HCT116 (cell line): ENCODE data around the gene PACSIN2. TPM values are rescaled to one million over a fixed set of nuclear protein-coding genes. Genes with fewer than 3 reads are reported as not detected.

Experiments used
- ATAC-seq: fragments of 200-7000 bp; cut with Tn5 transposase; 2 replicates; pipeline ENCODE4 v1.9.1; 2020; ENCODE audit warnings: mild to moderate bottlenecking, moderate library complexity
- BruUV-seq: library from RNA; stranded (reverse); fragments of 400-500 nt; replicated peaks from 2 replicates; lab custom pipeline; 2021; lab: Mats Ljungman, UMichigan
- CTCF ChIA-PET: fragments of 300-600 bp; sonication (Branson Sonifier 250); formaldehyde crosslinking; loops from one replicate; lab custom pipeline; 2021; ENCODE audit warnings: antibody characterized with exemption; lab: Charles Lee
- POLR2A ChIA-PET: fragments of 300-600, 350-600 bp; sonication (Branson Sonifier 250); formaldehyde crosslinking; loops from one replicate; lab custom pipeline; 2021; ENCODE audit warnings: antibody characterized with exemption; lab: Charles Lee
- RAD21 ChIA-PET, 2 experiments: fragments of 300-600 bp; sonication (Branson Sonifier 250); formaldehyde crosslinking; loops; one replicate each; lab custom pipeline; 2023; ENCODE audit warnings: low total read pairs in 2 of 2; ENCODE audit not compliant: uncharacterized antibody in 2 of 2, unreplicated experiment in 2 of 2, low non-redundant PET in 1 of 2; lab: Charles Lee
- DNase-seq: peaks from one replicate; pipeline ENCODE4 v3.0.0-alpha.2; 2010; ENCODE audit warnings: low read depth, low spot score
- H2AFZ ChIP-seq: fragments of 200-600 bp; shearing (Covaris generic), sonication (generic); 2 replicates; pipeline ENCODE4 v1.6.1; 2017; ENCODE audit warnings: low read depth, mixed run types, mixed read lengths, antibody characterized with exemption, low read length; ENCODE audit not compliant: poor library complexity, severe bottlenecking
- H3K27ac ChIP-seq: 2 replicates; pipeline ENCODE4 v1.5.1; 2012; ENCODE audit warnings: low read depth, low read length
- H3K27me3 ChIP-seq: fragments of 200-600 bp; sonication (generic); 2 replicates; pipeline ENCODE4 v1.6.1; 2016; ENCODE audit warnings: mixed run types, low read length, mixed read lengths; ENCODE audit not compliant: insufficient read depth
- H3K36me3 ChIP-seq, 2 experiments: fragments of 200-500 bp in 1 of 2; fragments of 200-600 bp in 1 of 2; sonication (Bioruptor generic) in 1 of 2; sonication (generic) in 1 of 2; 2 replicates each; pipeline versions ENCODE4 v1.5.1 to v1.6.1; 2014 to 2016; ENCODE audit warnings: low read length in 2 of 2, inconsistent platforms in 1 of 2, mixed read lengths in 1 of 2, mixed run types in 1 of 2; ENCODE audit not compliant: insufficient read depth in 2 of 2, control insufficient read depth in 1 of 2
- H3K4me1 ChIP-seq, 2 experiments: fragments of 200-600 bp in 1 of 2; sonication (generic) in 1 of 2; 2 replicates each; pipeline versions ENCODE4 v1.5.1 to v1.6.1; 2012 to 2017; ENCODE audit warnings: low read length in 2 of 2, inconsistent platforms in 1 of 2, mild to moderate bottlenecking in 1 of 2, mixed read lengths in 1 of 2, mixed run types in 1 of 2, moderate library complexity in 1 of 2; ENCODE audit not compliant: insufficient read depth in 2 of 2, control insufficient read depth in 1 of 2
- H3K4me2 ChIP-seq: fragments of 200-600 bp; sonication (generic); 2 replicates; pipeline ENCODE4 v1.6.1; 2017; ENCODE audit warnings: mixed run types, low read length, mixed read lengths
- H3K4me3 ChIP-seq, 2 experiments: fragments of 200-600 bp in 1 of 2; sonication (generic) in 1 of 2; replicated peaks in 1 of 2; 2 replicates each; pipeline ENCODE4 v1.5.1; 2011 to 2016; ENCODE audit warnings: low read length in 2 of 2, control low read depth in 1 of 2, low read depth in 1 of 2, mild to moderate bottlenecking in 1 of 2, mixed read lengths in 1 of 2, mixed run types in 1 of 2
- H3K79me2 ChIP-seq: fragments of 200-600 bp; sonication (generic); 2 replicates; pipeline ENCODE4 v1.6.1; 2017; ENCODE audit warnings: mild to moderate bottlenecking, mixed run types, low read length, moderate library complexity, mixed read lengths; ENCODE audit not compliant: insufficient read depth
- H3K9ac ChIP-seq: fragments of 200-600 bp; sonication (generic); 2 replicates; pipeline ENCODE4 v1.6.1; 2016; ENCODE audit warnings: low read length, mixed read lengths
- H3K9me2 ChIP-seq: fragments of 200-600 bp; sonication (generic), shearing (Covaris generic); 2 replicates; pipeline ENCODE4 v1.6.1; 2017; ENCODE audit warnings: mixed run types, mild to moderate bottlenecking, moderate library complexity; ENCODE audit not compliant: insufficient read depth
- H3K9me3 ChIP-seq, 2 experiments: fragments of 200-500 bp in 1 of 2; fragments of 200-600 bp in 1 of 2; sonication (Bioruptor generic) in 1 of 2; sonication (generic) in 1 of 2; 2 replicates each; pipeline ENCODE4 v1.6.1; 2014 to 2017; ENCODE audit warnings: low read length in 2 of 2, mixed read lengths in 2 of 2, inconsistent platforms in 1 of 2, low read depth in 1 of 2, mild to moderate bottlenecking in 1 of 2, mixed run types in 1 of 2, moderate library complexity in 1 of 2; ENCODE audit not compliant: control insufficient read depth in 1 of 2, insufficient read depth in 1 of 2
- H4K20me1 ChIP-seq: fragments of 200-600 bp; sonication (generic), shearing (Covaris generic); 2 replicates; pipeline ENCODE4 v1.6.1; 2017; ENCODE audit warnings: mixed run types, mild to moderate bottlenecking, moderate library complexity; ENCODE audit not compliant: insufficient read depth
- EZH2phosphoT487 ChIP-seq: fragments of 200-600 bp; IDR thresholded peaks from 2 replicates; pipeline ENCODE4 v1.6.1; 2018; ENCODE audit warnings: antibody characterized with exemption, borderline replicate concordance
- JUND ChIP-seq: IDR thresholded peaks from 2 replicates; pipeline ENCODE4 v1.6.1; 2012
- MAX ChIP-seq: IDR thresholded peaks from 2 replicates; pipeline ENCODE4 v1.6.1; 2012
- REST ChIP-seq: IDR thresholded peaks from 2 replicates; pipeline ENCODE4 v1.6.1; 2012; ENCODE audit warnings: low read depth
- SIN3A ChIP-seq: IDR thresholded peaks from 2 replicates; pipeline ENCODE4 v1.6.1; 2012; ENCODE audit warnings: low read depth
- SP1 ChIP-seq: IDR thresholded peaks from 2 replicates; pipeline ENCODE4 v1.6.1; 2012; ENCODE audit warnings: low read depth
- YY1 ChIP-seq: IDR thresholded peaks from 2 replicates; pipeline ENCODE4 v1.6.1; 2011; ENCODE audit warnings: low read length, low read depth, moderate library complexity, mild to moderate bottlenecking; ENCODE audit not compliant: insufficient replicate concordance; ENCODE audit errors: extremely low read depth
- ZFX ChIP-seq: fragments of 450-650 bp; IDR thresholded peaks from 2 replicates; pipeline ENCODE4 v1.6.1; 2017
- intact Hi-C: fragments of 100-400 bp; cut with micrococcal nuclease; formaldehyde crosslinking; loops from 2 replicates; pipeline ENCODE4 v1.10.0; 2022
- total RNA-seq: library from RNA; stranded (reverse); gene quantifications from one replicate; pipeline ENCODE4 v1.2.1, GENCODE V29; 2021; ENCODE audit not compliant: unreplicated experiment

Gene PACSIN2
- total RNA-seq, 1 experiment from 2014 or later: 48.2 TPM

- peaks cover 47% of the 10 kb centered on the region; the same call in 1 of the 2 replicates for H3K79me2 ChIP-seq
- intact Hi-C loops: loop anchor here (10.0 kb wide), 1 partner anchor 155 kb away; no protein-coding TSS in a partner anchor
- no peaks in the 10 kb centered on the region for H3K9me3 ChIP-seq
- H3K9me2 ChIP-seq: no peaks in the 10 kb centered on the region
- no peak overlapping the region for H2AFZ ChIP-seq
- no peaks in the 10 kb centered on the region for H4K20me1 ChIP-seq
- peak overlapping the region in 1 of 2 experiments; percentile 8; a peak in 1 of 4 replicates for H3K4me3 ChIP-seq
- H3K9ac ChIP-seq: 0 out of 2 replicates have a peak overlapping the region, but pooled peaks have one; percentile 3
- peak; percentile 26 for ATAC-seq
- no peak for TF ChIP-seq REST
- TF ChIP-seq SIN3A: no peak
- TF ChIP-seq YY1: no peak
- peak overlapping the region; percentile 68 for H3K4me2 ChIP-seq
- H3K36me3 ChIP-seq: no peaks in the 10 kb centered on the region
- ChIA-PET RAD21 (interaction anchor here in 1 of 2 experiments (1.4 kb wide), 1 partner anchor 8 kb away, joined by 6 read pairs; no protein-coding TSS in a partner anchor), CTCF (no interaction called here), POLR2A (interaction anchor here (1.1 to 1.5 kb wide), 2 partner anchors 8 to 9 kb away, joined by 3 to 4 read pairs; no protein-coding TSS in a partner anchor)
- H3K27me3 ChIP-seq: no peaks in the 10 kb centered on the region
- no TSS peak for BruUV-seq
- H3K4me1 ChIP-seq: peaks cover 50 to 67% of the 10 kb centered on the region in 2 experiments
- H3K27ac ChIP-seq: peak overlapping the region; percentile 76
- no peak for DNase-seq
Observed at GRCh38 chr22:42939451-42939881, 75.5 kb downstream of the PACSIN2 start.

GRCh38 chr22:42938976-42939375 lies 76.0 kb downstream of the PACSIN2 start:
- DNase-seq (no peak), ATAC-seq (no peak)
- RAD21 ChIA-PET: interaction anchor here in 1 of 2 experiments (1.4 kb wide), 1 partner anchor 9 kb away, joined by 6 read pairs; no protein-coding TSS in a partner anchor
- POLR2A ChIA-PET: interaction anchor here (1.5 kb wide), 1 partner anchor 10 kb away, joined by 4 read pairs; no protein-coding TSS in a partner anchor
- Histone ChIP-seq H3K36me3 (no peaks in the 10 kb centered on the region), H3K4me2 (peak overlapping the region; percentile 68), H3K4me1 (peaks cover 52 to 70% of the 10 kb centered on the region in 2 experiments), H2AFZ (no peak overlapping the region), H3K27me3 (no peaks in the 10 kb centered on the region), H3K79me2 (peaks cover 48% of the 10 kb centered on the region), H3K4me3 (no peak overlapping the region), H3K9me2 (no peaks in the 10 kb centered on the region), H3K9ac (no peak overlapping the region), H3K9me3 (no peaks in the 10 kb centered on the region), H3K27ac (no peak overlapping the region), H4K20me1 (no peaks in the 10 kb centered on the region)
- CTCF ChIA-PET: no interaction called here
- no TSS peak for BruUV-seq
- intact Hi-C loops: loop anchor here (10.0 kb wide), 1 partner anchor 156 kb away; no protein-coding TSS in a partner anchor
- TF ChIP-seq YY1 (no peak), SP1 (no peak), EZH2phosphoT487 (no peak), ZFX (no peak), JUND (no peak), SIN3A (no peak), MAX (no peak)
